HG03280 (cell line): ENCODE measurements around the gene TREML4.
"Not testable (repeated sequence)": the region's sequence is repeated elsewhere in the genome, so short reads cannot be mapped to it uniquely, and the experiment has no call there.

Experiments used
- ATAC-seq: cut with Tn5 transposase; IDR thresholded peaks from one replicate; pipeline ENCODE4 v1.9.1; 2021; ENCODE audit warnings: mild to moderate bottlenecking, moderate library complexity; ENCODE audit not compliant: unreplicated experiment

TREML4 gene, protein sequence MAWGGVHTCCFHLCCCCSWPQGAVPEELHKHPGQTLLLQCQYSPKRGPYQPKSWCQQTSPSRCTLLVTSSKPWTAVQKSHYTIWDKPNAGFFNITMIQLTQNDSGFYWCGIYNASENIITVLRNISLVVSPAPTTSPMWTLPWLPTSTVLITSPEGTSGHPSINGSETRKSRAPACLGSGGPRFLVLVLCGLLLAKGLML

DNA sequence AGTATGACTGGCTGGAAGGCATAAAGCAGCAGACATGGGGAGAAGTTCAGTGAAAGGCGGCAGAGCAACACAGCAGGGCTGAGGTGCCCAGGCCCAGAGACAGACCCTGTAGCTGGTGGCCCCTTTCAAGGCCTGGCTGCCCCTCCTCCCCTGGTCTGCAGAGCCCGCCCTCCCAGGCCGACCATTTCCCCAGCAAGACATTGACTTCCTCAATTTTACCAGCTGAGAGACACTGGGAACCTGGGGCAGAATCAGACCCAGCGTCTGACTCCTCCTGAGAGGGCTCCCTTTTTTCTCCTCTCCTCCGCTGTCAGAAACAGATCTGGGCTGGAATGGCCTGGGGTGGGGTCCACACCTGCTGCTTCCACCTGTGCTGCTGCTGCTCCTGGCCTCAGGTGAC is at the start of gene TREML4:
Gene TREML4, plus strand, starts transcription at position 254 of the 400 bp plus-strand sequence. Its CDS starts 79 bp downstream, at position 333.
- ATAC-seq = no peak

DNA sequence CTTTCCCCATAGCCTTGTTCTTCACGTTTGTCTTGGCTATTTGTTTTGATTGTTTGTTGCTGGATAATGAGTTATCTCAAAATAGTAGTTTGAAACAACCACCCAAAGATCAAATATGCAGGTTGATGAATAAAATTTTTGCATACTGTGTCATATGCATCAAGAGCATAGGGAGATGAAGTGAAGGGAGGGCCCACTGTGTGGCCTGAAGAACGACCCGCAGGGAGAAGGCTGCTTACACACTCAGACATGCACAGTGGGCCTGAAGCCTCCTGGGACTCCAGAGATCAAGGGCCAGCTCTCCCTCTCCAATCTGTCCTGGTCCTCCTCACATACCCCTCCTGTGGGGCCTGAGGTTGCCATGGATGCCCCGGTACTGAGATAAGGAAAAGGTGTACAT is 49.0 kb upstream of the TREML4 start:
- ATAC-seq = no peak

GRCh38 chr6:41181566-41181965 is 46.6 kb upstream of the TREML4 start:
- ATAC-seq = no peak

GRCh38 chr6:41182069-41183034 is 45.8 kb upstream of the TREML4 start:
- no peak for ATAC-seq

DNA sequence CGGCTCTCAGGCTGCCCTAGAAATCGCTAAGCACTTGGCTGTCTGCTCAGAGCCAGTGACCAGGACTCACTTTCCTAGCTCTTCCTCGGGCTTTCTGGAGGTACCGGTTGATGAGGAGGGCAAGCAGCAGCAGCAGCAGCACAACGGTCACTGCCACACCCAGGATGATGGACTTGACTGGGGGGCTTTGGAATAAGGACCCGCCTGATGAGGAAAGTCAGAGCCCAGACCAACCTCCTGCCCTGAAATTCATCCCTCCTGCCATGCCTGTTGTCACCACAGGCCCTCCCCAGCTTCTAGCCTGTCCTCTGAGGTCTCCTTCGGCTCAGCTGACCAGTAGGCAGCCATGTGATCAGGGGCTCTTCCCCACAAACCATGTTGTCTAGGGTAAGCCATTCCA is 43.4 kb upstream of the TREML4 start:
- no peak for ATAC-seq

DNA sequence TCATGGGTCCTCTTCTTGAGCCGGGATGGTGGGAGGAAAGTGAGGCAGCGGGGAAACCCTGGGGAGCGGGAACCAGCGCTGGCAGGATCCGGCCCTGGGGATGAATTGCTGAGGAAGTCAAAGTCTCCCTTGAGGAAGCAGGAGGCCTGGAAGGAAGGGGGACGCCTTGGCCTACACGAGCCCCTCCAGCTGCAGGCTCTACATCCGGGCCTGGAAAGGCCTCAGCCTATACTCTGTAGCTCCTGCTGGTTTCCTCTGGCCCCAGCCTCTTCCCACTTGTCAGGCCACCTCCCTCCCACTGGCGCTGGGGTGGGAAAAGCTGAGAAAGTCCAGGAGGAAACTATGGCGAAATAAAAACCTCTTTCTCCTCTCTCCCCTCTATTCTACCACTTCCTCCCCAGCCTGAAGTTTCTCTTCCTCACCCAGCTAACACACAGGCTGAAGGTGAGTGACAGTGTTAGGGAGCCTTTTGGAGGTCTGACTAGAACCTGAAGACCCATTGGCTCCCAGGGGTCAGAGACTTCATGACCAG is 42.1 kb upstream of the TREML4 start:
- ATAC-seq = no peak

- no peak for ATAC-seq
Observed at GRCh38 chr6:41187924-41188886, 39.9 kb upstream of the TREML4 start.

- not testable (repeated sequence) for ATAC-seq
Observed at GRCh38 chr6:41189046-41189445, 39.1 kb upstream of the TREML4 start.

- no peak for ATAC-seq
Observed at GRCh38 chr6:41189967-41190366, 38.2 kb upstream of the TREML4 start.

- no peak for ATAC-seq
Observed at GRCh38 chr6:41190791-41191190, 37.4 kb upstream of the TREML4 start.

DNA sequence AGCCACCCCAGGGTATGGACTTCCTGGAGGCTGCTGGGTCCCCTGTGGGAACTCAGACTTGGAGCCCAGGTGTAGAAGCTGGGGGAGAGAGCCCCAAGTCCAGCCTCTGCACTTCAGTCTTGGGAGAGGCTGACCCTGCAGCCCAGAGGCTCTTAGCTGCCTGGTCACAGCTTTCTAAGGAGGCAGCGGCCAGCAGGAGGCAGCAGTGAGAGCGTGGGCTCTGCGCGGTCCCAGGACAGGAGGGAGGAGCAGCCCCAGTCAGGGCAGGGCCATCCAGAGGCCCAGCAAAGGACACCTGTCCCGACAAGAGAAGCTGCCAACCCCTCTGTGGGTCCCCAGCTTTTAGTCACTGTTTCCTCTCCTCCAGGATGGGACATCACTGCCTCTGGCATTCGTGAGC is 36.6 kb upstream of the TREML4 start:
- no peak for ATAC-seq

GRCh38 chr6:41193171-41193734 is 34.9 kb upstream of the TREML4 start:
- ATAC-seq = no peak

GRCh38 chr6:41193884-41194283 is 34.3 kb upstream of the TREML4 start:
- no peak for ATAC-seq

GRCh38 chr6:41194386-41194785 is 33.8 kb upstream of the TREML4 start:
- no peak for ATAC-seq

DNA sequence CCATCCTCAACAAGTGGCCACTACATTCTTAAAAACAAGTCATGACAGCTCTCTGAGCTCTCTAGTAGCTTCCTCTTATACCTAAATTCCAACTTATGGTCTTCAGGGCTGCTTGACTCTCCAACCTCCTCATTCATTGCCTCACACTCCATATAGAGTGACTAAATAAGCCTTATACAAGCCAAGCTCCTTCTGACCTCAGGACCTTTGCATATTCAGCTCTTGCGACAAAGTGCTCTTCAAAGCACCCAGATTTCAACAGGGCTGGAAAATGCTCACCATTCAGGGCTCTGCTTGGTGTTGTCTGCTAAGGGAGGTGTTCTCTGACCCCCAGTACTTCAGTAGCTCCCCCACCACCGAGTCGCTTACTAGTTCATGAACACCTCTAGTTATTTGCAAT is 30.9 kb upstream of the TREML4 start:
- ATAC-seq = no peak

DNA sequence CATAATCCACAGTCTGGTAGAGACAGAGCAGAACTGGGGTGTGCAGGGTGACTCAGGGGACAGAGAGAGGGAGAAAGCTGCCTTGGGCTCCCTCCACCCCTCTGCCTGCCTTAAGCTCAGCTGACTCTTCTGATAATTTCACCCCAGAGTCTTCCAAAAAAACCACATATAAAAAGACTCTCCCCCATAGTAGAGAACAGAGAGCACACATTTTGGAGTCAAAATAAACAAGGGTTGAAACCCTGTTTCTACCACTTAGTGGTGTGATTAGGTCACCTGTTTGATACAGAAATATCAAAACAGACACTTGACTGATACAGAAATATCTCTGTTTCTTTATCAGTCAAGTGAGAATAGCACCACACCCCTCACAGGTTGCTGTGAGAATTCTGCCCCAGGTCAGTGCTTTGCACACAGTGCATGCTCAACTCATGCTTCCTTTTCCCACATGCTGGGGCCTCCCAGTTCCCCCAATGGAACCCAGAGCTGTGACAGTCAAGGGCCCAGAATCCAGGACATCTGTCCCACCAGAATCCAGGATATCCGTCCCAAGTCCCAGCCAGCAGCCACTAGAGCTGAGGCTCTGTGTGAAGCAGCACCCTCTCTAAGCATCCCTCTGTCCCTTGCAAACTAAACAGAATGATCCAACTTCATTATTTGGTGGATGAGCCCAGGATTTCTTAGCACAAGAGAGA is 28.4 kb upstream of the TREML4 start:
- no peak for ATAC-seq

DNA sequence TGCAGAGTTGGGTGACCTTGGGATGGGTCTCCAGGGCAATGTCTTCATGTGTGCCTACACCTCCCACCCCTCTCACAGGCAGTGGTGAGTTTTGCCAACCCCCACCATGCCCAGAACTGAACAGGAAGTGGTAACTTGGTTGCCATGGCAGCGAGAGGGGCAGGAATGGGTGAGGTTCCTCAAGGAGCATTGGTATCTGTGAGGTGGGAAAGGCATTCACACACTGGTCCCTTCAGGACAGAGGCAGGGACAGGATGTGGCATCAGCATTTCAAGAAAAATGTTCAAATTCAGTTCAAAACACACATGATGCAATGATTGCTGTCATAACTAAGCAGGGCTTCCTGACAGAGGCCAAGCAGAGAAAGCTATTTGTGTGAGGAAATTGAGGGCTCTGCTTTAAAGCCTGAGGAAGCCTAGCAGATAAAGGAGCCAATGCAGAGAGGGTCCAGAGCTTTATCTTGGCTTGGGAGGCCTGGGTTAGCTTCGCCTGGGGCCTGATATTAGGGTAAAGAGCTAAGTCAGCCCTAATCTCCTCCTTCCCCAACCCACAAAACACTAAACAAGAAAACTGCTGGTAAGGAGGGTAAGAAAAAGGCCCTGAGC is 27.8 kb upstream of the TREML4 start:
- ATAC-seq = no peak

DNA sequence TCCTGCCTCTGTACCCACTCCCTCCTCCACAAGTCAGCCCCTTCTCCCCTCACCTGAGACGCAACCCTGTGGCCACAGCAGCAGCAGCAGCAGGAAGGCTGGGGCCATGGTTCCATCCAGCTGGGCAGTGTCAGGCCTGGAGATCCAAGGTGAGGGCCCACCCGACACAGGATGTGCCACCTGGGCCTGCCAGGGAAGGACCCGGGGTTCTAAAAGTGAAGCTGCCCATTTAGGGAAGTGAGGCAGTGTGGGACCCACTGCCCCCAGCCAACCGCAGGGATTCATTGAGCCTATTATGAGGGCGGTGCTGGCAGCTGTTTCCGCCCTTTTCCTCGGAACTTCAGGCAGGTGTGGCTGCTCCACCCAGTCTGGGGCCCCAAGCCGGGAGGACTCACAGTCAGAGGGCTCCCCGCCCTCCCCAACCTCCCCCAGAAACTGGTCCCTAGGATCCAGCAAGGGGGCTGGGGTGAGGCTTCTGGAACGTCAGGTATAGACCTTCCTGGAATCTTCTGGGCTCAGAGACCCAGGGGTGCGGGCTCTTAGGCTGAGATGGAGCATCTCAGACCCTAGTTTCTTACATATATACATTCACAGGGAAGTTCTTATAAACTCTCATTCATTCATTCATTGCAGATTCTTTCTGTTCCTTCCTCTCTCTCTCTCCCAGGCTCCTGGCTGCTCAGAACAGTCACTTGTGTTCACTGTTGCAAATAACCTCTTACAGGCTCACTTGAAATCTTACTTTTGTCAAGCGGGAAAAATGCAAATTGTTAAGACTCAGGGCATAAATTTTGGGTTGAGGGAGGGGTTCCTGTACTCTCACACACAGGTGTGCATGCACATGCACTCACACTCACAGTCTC is 27.0 kb upstream of the TREML4 start, which contains the start of gene TREML2:
Gene TREML2, minus strand, starts transcription at position 249 of the 863 bp plus-strand sequence. Its CDS starts 141 bp downstream, at position 108.
- ATAC-seq = no peak
